NCI-H1436 treated with DMSO at 0.1 percent for 48 hours (cell line): ENCODE data around the gene CHPT1.

Source experiments
- DNase-seq: peaks from one replicate; lab custom pipeline; 2025; lab: John Stamatoyannopoulos, UW

Gene CHPT1

GRCh38 chr12:101685092-101685491, 12.3 kb upstream of the CHPT1 start:
- DNase-seq: no peak

GRCh38 chr12:101686176-101686575, 11.3 kb upstream of the CHPT1 start:
- DNase-seq: no peak

- no peak for DNase-seq
These were observed 6.8 kb upstream of the CHPT1 start for GRCh38 chr12:101690544-101691098.

GRCh38 chr12:101691503-101692096, 5.8 kb upstream of the CHPT1 start:
- no peak for DNase-seq

- no peak for DNase-seq
These were observed 3.1 kb upstream of the CHPT1 start for GRCh38 chr12:101694297-101694848.

GRCh38 chr12:101694986-101695385, 2.5 kb upstream of the CHPT1 start:
- DNase-seq: no peak

- no peak for DNase-seq
These were observed 1.7 kb upstream of the CHPT1 start for GRCh38 chr12:101695706-101696105.

GRCh38 chr12:101696251-101697196, 916 bp upstream of the CHPT1 start:
- DNase-seq: no peak

GRCh38 chr12:101697930-101698799, 725 bp downstream of the CHPT1 start:
- no peak for DNase-seq

GRCh38 chr12:101698800-101699347, 1.4 kb downstream of the CHPT1 start:
- no peak for DNase-seq

- no peak for DNase-seq
These were observed 2.9 kb downstream of the CHPT1 start for GRCh38 chr12:101700299-101700820.

- DNase-seq: no peak
These were observed 6.0 kb downstream of the CHPT1 start for GRCh38 chr12:101703487-101703886.

GRCh38 chr12:101706403-101706802, 9.0 kb downstream of the CHPT1 start:
- no peak for DNase-seq

- DNase-seq: no peak
These were observed 9.8 kb downstream of the CHPT1 start for GRCh38 chr12:101707131-101707782.

GRCh38 chr12:101710288-101710687, 12.8 kb downstream of the CHPT1 start:
- DNase-seq: no peak

- DNase-seq: no peak
These were observed 15.7 kb downstream of the CHPT1 start for GRCh38 chr12:101713059-101713682.

GRCh38 chr12:101713930-101714329, 16.5 kb downstream of the CHPT1 start:
- no peak for DNase-seq

- DNase-seq: no peak
These were observed 17.5 kb downstream of the CHPT1 start for GRCh38 chr12:101714877-101715444.

GRCh38 chr12:101719566-101719965, 22.1 kb downstream of the CHPT1 start:
- no peak for DNase-seq

- DNase-seq: no peak
These were observed 22.7 kb downstream of the CHPT1 start for GRCh38 chr12:101720118-101720517.
